H1 (cell line): ENCODE data around the gene CPED1. TPM values are rescaled to one million over a fixed set of nuclear protein-coding genes. Genes with fewer than 3 reads are reported as not detected.

ENCODE experiments used
- CTCF ChIA-PET: fragments of 300-600 bp; sonication (Branson Sonifier 250); formaldehyde crosslinking; loops from one replicate; lab custom pipeline; 2021; ENCODE audit not compliant: partially characterized antibody; lab: Charles Lee
- POLR2A ChIA-PET: fragments of 300-600 bp; sonication (Branson Sonifier 250); formaldehyde crosslinking; loops from one replicate; lab custom pipeline; 2021; ENCODE audit warnings: inconsistent platforms; ENCODE audit not compliant: partially characterized antibody; lab: Charles Lee
- DNase-seq, 2 experiments: peaks; one replicate each; pipeline versions ENCODE4 v3.0.0 to v3.0.0-alpha.2; 2010 to 2022; ENCODE audit warnings: low spot score in 2 of 2, low read depth in 1 of 2, mixed read lengths in 1 of 2
- FAIRE-seq: peaks from 2 replicates; lab custom pipeline; 2011; peaks lifted over from hg19 to GRCh38; lab: Jason Lieb, UNC
- H2AFZ ChIP-seq: 2 replicates; pipeline ENCODE4 v1.8.1; 2012; ENCODE audit warnings: low read length, inconsistent platforms
- H2AK5ac ChIP-seq: 2 replicates; pipeline ENCODE4 v1.6.1; 2013; ENCODE audit warnings: low read depth, low read length
- H2BK120ac ChIP-seq: replicated peaks from 2 replicates; pipeline ENCODE3; 2013; ENCODE audit warnings: low read depth, low read length, inconsistent platforms
- H2BK12ac ChIP-seq: 2 replicates; pipeline ENCODE4 v1.6.1; 2013; ENCODE audit warnings: low read depth, low read length
- H2BK15ac ChIP-seq: 2 replicates; pipeline ENCODE4 v1.6.1; 2013; ENCODE audit warnings: low read length
- H2BK20ac ChIP-seq: 2 replicates; pipeline ENCODE4 v1.6.1; 2013; ENCODE audit warnings: low read length
- H2BK5ac ChIP-seq: 2 replicates; pipeline ENCODE4 v1.6.1; 2013; ENCODE audit warnings: low read depth, low read length
- H3K14ac ChIP-seq: 2 replicates; pipeline ENCODE4 v1.6.1; 2013; ENCODE audit warnings: inconsistent platforms; ENCODE audit not compliant: insufficient read length
- H3K18ac ChIP-seq: 2 replicates; pipeline ENCODE4 v1.6.1; 2013; ENCODE audit warnings: low read length; ENCODE audit errors: extremely low read depth
- H3K23ac ChIP-seq: 2 replicates; pipeline ENCODE4 v1.6.1; 2013; ENCODE audit warnings: inconsistent platforms; ENCODE audit not compliant: insufficient read length
- H3K23me2 ChIP-seq: 2 replicates; pipeline ENCODE4 v1.6.1; 2013; ENCODE audit warnings: low read depth, low read length
- H3K27ac ChIP-seq: 2 replicates; pipeline ENCODE4 v1.6.1; 2011; ENCODE audit warnings: low read depth, low read length, inconsistent platforms
- H3K27me3 ChIP-seq, 4 experiments: replicated peaks in 1 of 4; 1 replicate in 1 of 4; 2 replicates in 3 of 4; pipeline versions ENCODE4 v1.6.1 to v1.8.1; 2011 to 2013; ENCODE audit warnings: low read length in 3 of 4, mild to moderate bottlenecking in 3 of 4, inconsistent platforms in 2 of 4, mixed read lengths in 2 of 4, moderate library complexity in 1 of 4; ENCODE audit not compliant: control insufficient read depth in 3 of 4, insufficient read depth in 3 of 4; ENCODE audit errors: extremely low read depth in 1 of 4
- H3K36me3 ChIP-seq, 4 experiments: 2 replicates each; pipeline versions ENCODE4 v1.6.1 to v1.8.1; 2011 to 2013; ENCODE audit warnings: mild to moderate bottlenecking in 4 of 4, low read length in 3 of 4, moderate library complexity in 2 of 4, control low read depth in 1 of 4, inconsistent platforms in 1 of 4; ENCODE audit not compliant: insufficient read depth in 4 of 4, control insufficient read depth in 2 of 4
- H3K4ac ChIP-seq: replicated peaks from 2 replicates; pipeline ENCODE3; 2013; ENCODE audit warnings: low read length, low read depth, mixed read lengths, inconsistent platforms; ENCODE audit not compliant: insufficient read length
- H3K4me1 ChIP-seq, 4 experiments: replicated peaks in 1 of 4; 1 replicate in 1 of 4; 2 replicates in 3 of 4; pipeline versions ENCODE4 v1.6.1 to v1.8.1; 2011 to 2013; ENCODE audit warnings: low read length in 3 of 4, inconsistent platforms in 2 of 4, mixed read lengths in 1 of 4; ENCODE audit not compliant: insufficient read depth in 4 of 4, control insufficient read depth in 3 of 4
- H3K4me2 ChIP-seq, 2 experiments: 2 replicates each; pipeline versions ENCODE4 v1.6.1 to v1.8.1; 2011 to 2013; ENCODE audit warnings: low read depth in 2 of 2, low read length in 2 of 2, control low read depth in 1 of 2, inconsistent platforms in 1 of 2, mild to moderate bottlenecking in 1 of 2; ENCODE audit not compliant: insufficient read depth in 1 of 2
- H3K4me3 ChIP-seq, 4 experiments: fragments of 200-600, 300-600 bp in 1 of 4; sonication (generic), shearing (Covaris generic), sonication (Bioruptor Twin) in 1 of 4; 2 replicates each; pipeline versions ENCODE4 v1.5.1 to v1.8.1; 2011 to 2016; ENCODE audit warnings: low read length in 4 of 4, low read depth in 3 of 4, control low read depth in 2 of 4, inconsistent platforms in 2 of 4, mild to moderate bottlenecking in 2 of 4, mixed read lengths in 1 of 4, moderate library complexity in 1 of 4; ENCODE audit not compliant: insufficient read depth in 2 of 4; ENCODE audit errors: extremely low read depth in 1 of 4
- H3K56ac ChIP-seq: replicated peaks from 2 replicates; pipeline ENCODE3; 2013; ENCODE audit warnings: low read depth, mild to moderate bottlenecking, mixed read lengths, low read length, inconsistent platforms; ENCODE audit not compliant: insufficient read length
- H3K79me1 ChIP-seq: 2 replicates; pipeline ENCODE4 v1.6.1; 2013; ENCODE audit warnings: low read depth, low read length, control low read depth
- H3K79me2 ChIP-seq, 2 experiments: 2 replicates each; pipeline versions ENCODE4 v1.6.1 to v1.8.1; 2012 to 2013; ENCODE audit warnings: low read length in 2 of 2, mild to moderate bottlenecking in 2 of 2, inconsistent platforms in 1 of 2; ENCODE audit not compliant: insufficient read depth in 2 of 2, control insufficient read depth in 1 of 2
- H3K9ac ChIP-seq, 4 experiments: replicated peaks in 1 of 4; 1 replicate in 1 of 4; 2 replicates in 3 of 4; pipeline versions ENCODE4 v1.6.1 to v1.8.1; 2011 to 2013; ENCODE audit warnings: low read depth in 3 of 4, low read length in 3 of 4, control low read depth in 2 of 4, mild to moderate bottlenecking in 2 of 4, moderate library complexity in 2 of 4, inconsistent platforms in 1 of 4; ENCODE audit errors: extremely low read depth in 1 of 4
- H3K9me3 ChIP-seq, 2 experiments: 2 replicates each; pipeline versions ENCODE4 v1.6.1 to v1.8.1; 2012 to 2013; ENCODE audit warnings: mild to moderate bottlenecking in 2 of 2, moderate library complexity in 2 of 2, control low read depth in 1 of 2, inconsistent platforms in 1 of 2, low read depth in 1 of 2, low read length in 1 of 2, mixed read lengths in 1 of 2; ENCODE audit not compliant: insufficient read depth in 2 of 2
- H4K20me1 ChIP-seq, 2 experiments: replicated peaks in 1 of 2; 2 replicates each; pipeline versions ENCODE3 to v1.8.1; 2011 to 2013; ENCODE audit warnings: inconsistent platforms in 2 of 2, low read length in 2 of 2, mild to moderate bottlenecking in 1 of 2; ENCODE audit not compliant: insufficient read depth in 2 of 2, control insufficient read depth in 1 of 2
- H4K5ac ChIP-seq: 2 replicates; pipeline ENCODE4 v1.6.1; 2013; ENCODE audit warnings: low read length, low read depth, mixed read lengths, inconsistent platforms; ENCODE audit not compliant: insufficient read length
- H4K8ac ChIP-seq: 2 replicates; pipeline ENCODE4 v1.8.0; 2013; ENCODE audit warnings: mild to moderate bottlenecking, moderate library complexity, low read length, inconsistent platforms; ENCODE audit not compliant: insufficient read depth; ENCODE audit errors: extremely low read depth
- H4K91ac ChIP-seq: replicated peaks from 2 replicates; pipeline ENCODE3; 2013; ENCODE audit warnings: low read length, mixed read lengths, inconsistent platforms; ENCODE audit not compliant: insufficient read length
- BCL11A ChIP-seq, 2 experiments: IDR thresholded peaks; one replicate each; pipeline ENCODE4 v1.6.1; 2011; ENCODE audit warnings: low read depth in 2 of 2, low read length in 2 of 2, mild to moderate bottlenecking in 2 of 2
- E2F6 ChIP-seq: IDR thresholded peaks from 2 replicates; pipeline ENCODE4 v1.6.1; 2012; ENCODE audit warnings: inconsistent platforms
- FOSL1 ChIP-seq: IDR thresholded peaks from 2 replicates; pipeline ENCODE4 v1.6.1; 2011; ENCODE audit warnings: mild to moderate bottlenecking, low read depth, low read length, moderate library complexity; ENCODE audit not compliant: insufficient read depth
- MAFK ChIP-seq: IDR thresholded peaks from 2 replicates; pipeline ENCODE4 v1.6.1; 2012; ENCODE audit warnings: low read depth, mild to moderate bottlenecking, improper control_type of control experiment, low read length
- POLR2AphosphoS5 ChIP-seq: IDR thresholded peaks from 2 replicates; pipeline ENCODE4 v1.6.1; 2011; ENCODE audit warnings: low read depth, low read length
- SIX5 ChIP-seq: IDR thresholded peaks from 2 replicates; pipeline ENCODE4 v1.6.1; 2011; ENCODE audit warnings: mild to moderate bottlenecking, low read depth, low read length
- SP2 ChIP-seq: IDR thresholded peaks from 2 replicates; pipeline ENCODE4 v1.6.1; 2012; ENCODE audit warnings: mild to moderate bottlenecking, low read length, inconsistent platforms
- SUZ12 ChIP-seq: fragments of 200-600 bp; sonication (generic); IDR thresholded peaks from 2 replicates; pipeline ENCODE4 v1.6.1; 2012; ENCODE audit warnings: mild to moderate bottlenecking, inconsistent platforms, low read length, moderate library complexity, mixed read lengths
- TEAD4 ChIP-seq: IDR thresholded peaks from 2 replicates; pipeline ENCODE4 v1.6.1; 2012; ENCODE audit warnings: low read depth, low read length, inconsistent platforms, mixed read lengths
- polyA plus RNA-seq, 7 experiments: library from polyadenylated mRNA; depleted of rRNA in 3 of 7; stranded (reverse) in 5 of 7; unstranded in 2 of 7; fragments of >200 nt in 5 of 7; fragments of 200-250 nt in 2 of 7; gene quantifications; 1 replicate in 5 of 7; 2 replicates in 1 of 7; 4 replicates in 1 of 7; pipeline versions ENCODE4 v1.2.1 to v1.2.3, GENCODE V29; 2011 to 2013; ENCODE audit warnings: missing spikeins in 2 of 7, mixed read lengths in 2 of 7
- total RNA-seq: library from RNA; stranded (reverse); fragmentation: NEBNext Ultra II Directional; extraction: Animal tissue kit (Norgen Biotek cat#: 25700); gene quantifications from 2 replicates; pipeline ENCODE4 v1.2.1, GENCODE V29; 2021

The CPED1 gene
- total and polyA plus RNA-seq, 2 of the 8 experiments (the other 6 are each of a cell fraction or from before 2014, with no cell fraction given): 0.08 to 0.39 TPM

- Histone ChIP-seq H4K20me1 (no peaks in the 10 kb centered on the region), H2BK5ac (no peak overlapping the region), H3K4me1 (no peaks in the 10 kb centered on the region), H3K36me3 (no peaks in the 10 kb centered on the region), H4K8ac (no peak overlapping the region), H3K4ac (no peak overlapping the region), H2AK5ac (no peak overlapping the region), H3K23me2 (no peaks in the 10 kb centered on the region), H3K23ac (no peak overlapping the region), H3K27me3 (no peaks in the 10 kb centered on the region), H4K5ac (no peak overlapping the region), H3K9ac (no peak overlapping the region), H3K9me3 (no peaks in the 10 kb centered on the region), H3K4me3 (no peak overlapping the region), H3K79me1 (no peaks in the 10 kb centered on the region), H4K91ac (no peak overlapping the region), H2BK12ac (no peak overlapping the region), H2AFZ (no peak overlapping the region), H3K14ac (no peak overlapping the region), H3K27ac (no peak overlapping the region), H3K79me2 (no peaks in the 10 kb centered on the region), H2BK15ac (no peak overlapping the region), H3K18ac (no peak overlapping the region), H2BK120ac (no peak overlapping the region), H2BK20ac (no peak overlapping the region), H3K4me2 (no peak overlapping the region), H3K56ac (no peak overlapping the region)
- ChIA-PET CTCF (interaction anchor here (0.6 kb wide), 1 partner anchor 12 kb away, joined by 3 read pairs; no protein-coding TSS in a partner anchor), POLR2A (no interaction called here)
- FAIRE-seq (no peak), DNase-seq (no peak)
- TF ChIP-seq BCL11A (IDR thresholded peaks at IDR 0.05; ENCODE audit: low read depth in 2 of 2, low read length in 2 of 2) (no peak), E2F6 (no peak), SP2 (no peak), SUZ12 (no peak), FOSL1 (no peak), POLR2AphosphoS5 (no peak), TEAD4 (no peak), SIX5 (no peak), MAFK (no peak)
These were observed 206.5 kb downstream of the CPED1 start for GRCh38 chr7:121195010-121195409.
